K562 (cell line): ENCODE data around the gene E2F3. TPM values are rescaled to one million over a fixed set of nuclear protein-coding genes. Genes with fewer than 3 reads are reported as not detected.
"Not testable (repeated sequence)": the region's sequence is repeated elsewhere in the genome, so short reads cannot be mapped to it uniquely, and the experiment has no call there.

ENCODE experiments used
- ARID2 ChIP-seq: fragments of 450-650 bp; IDR thresholded peaks from 2 replicates; pipeline ENCODE4 v1.6.1; 2017; ENCODE audit warnings: antibody characterized with exemption, mild to moderate bottlenecking
- ATF1 ChIP-seq, 2 experiments: fragments of 450-650 bp in 1 of 2; IDR thresholded peaks; 2 replicates each; pipeline ENCODE4 v1.6.1; 2016; ENCODE audit warnings: missing compliant biosample characterization in 1 of 2, missing genetic modification characterization in 1 of 2
- DPF2 ChIP-seq: fragments of 450-650 bp; IDR thresholded peaks from 2 replicates; pipeline ENCODE4 v1.6.1; 2016
- EHMT2 ChIP-seq: fragments of 450-650 bp; IDR thresholded peaks from 2 replicates; pipeline ENCODE4 v1.6.1; 2018; ENCODE audit warnings: antibody characterized with exemption
- HDAC1 ChIP-seq, 2 experiments: fragments of 450-650 bp; IDR thresholded peaks; 2 replicates each; pipeline ENCODE4 v1.6.1; 2016 to 2017; ENCODE audit warnings: inconsistent platforms in 1 of 2, mild to moderate bottlenecking in 1 of 2, moderate library complexity in 1 of 2
- HDAC2 ChIP-seq: fragments of 450-650 bp; IDR thresholded peaks from 2 replicates; pipeline ENCODE4 v1.6.1; 2016; ENCODE audit warnings: mild to moderate bottlenecking
- NBN ChIP-seq: fragments of 450-650 bp; IDR thresholded peaks from 2 replicates; pipeline ENCODE4 v1.6.1; 2016; ENCODE audit warnings: low read depth, mild to moderate bottlenecking
- ZNF316 ChIP-seq: fragments of 450-650 bp; IDR thresholded peaks from 2 replicates; pipeline ENCODE4 v1.6.1; 2016
- ZNF384 ChIP-seq: IDR thresholded peaks from 2 replicates; pipeline ENCODE4 v1.6.1; 2012; ENCODE audit warnings: low read depth, low read length, improper control_type of control experiment
- polyA plus RNA-seq, 8 experiments: library from polyadenylated mRNA; depleted of rRNA in 4 of 8; stranded (reverse) in 5 of 8; unstranded in 3 of 8; fragments of >200 nt; fragmentation: Nextera tagmentation in 2 of 8; fragmentation: Illumina TruSeq in 1 of 8; extraction: Ambion mirVana in 2 of 8; extraction: Trizol in 1 of 8; gene quantifications; 2 replicates each; pipeline versions ENCODE4 v1.2.1 to v1.2.3, GENCODE V29; 2011 to 2014; ENCODE audit warnings: inconsistent platforms in 1 of 8, missing spikeins in 1 of 8
- total RNA-seq, 7 experiments: library from RNA; depleted of rRNA in 6 of 7; stranded (reverse); fragments of >200 nt in 6 of 7; fragmentation: Illumina TruSeq in 2 of 7; extraction: Trizol in 2 of 7; gene quantifications; 2 replicates each; pipeline versions ENCODE4 v1.2.1 to v1.2.3, GENCODE V29; 2011 to 2021; ENCODE audit warnings: low replicate concordance in 1 of 7
- TF ChIP-seq, protein P1 (sequence below), 2 experiments: fragments of 450-650 bp; formaldehyde crosslinking in 1 of 2; IDR thresholded peaks; 2 replicates each; pipeline versions ENCODE4 v1.4.0 to v1.6.1; 2014 to 2020; ENCODE audit warnings: mild to moderate bottlenecking in 2 of 2, borderline replicate concordance in 1 of 2, low read depth in 1 of 2
- TF ChIP-seq, protein P2 (sequence below): fragments of 450-650 bp; IDR thresholded peaks from 2 replicates; pipeline ENCODE4 v1.6.1; 2018; ENCODE audit not compliant: partially characterized antibody
- TF ChIP-seq, protein P3 (sequence below): fragments of 450-650 bp; formaldehyde crosslinking; IDR thresholded peaks from 2 replicates; pipeline ENCODE4 v1.4.0; 2020; ENCODE audit warnings: mild to moderate bottlenecking, moderate library complexity

Gene E2F3
- total and polyA plus RNA-seq, 9 of the 15 experiments (the other 6 are each of a cell fraction or from before 2014, with no cell fraction given), result 11.1 to 44.7 (median 27.2) TPM

DNA sequence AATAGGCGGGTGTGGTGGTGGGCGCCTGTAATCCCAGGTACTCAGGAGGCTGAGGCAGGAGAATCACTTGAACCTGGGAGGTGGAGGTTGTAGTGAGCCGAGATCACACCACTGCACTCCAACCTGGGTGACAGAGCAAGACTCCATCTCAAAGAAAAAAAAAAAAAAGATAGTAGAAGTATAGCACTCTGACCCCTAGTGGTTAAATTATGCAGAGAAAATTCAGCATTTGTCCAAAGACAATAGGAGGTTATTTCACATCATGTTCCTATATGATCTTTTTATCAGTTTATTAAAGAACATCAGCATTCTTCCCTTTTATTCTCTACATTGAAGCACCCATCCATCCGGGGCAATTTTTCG is 127.4 kb downstream of the E2F3 start (continued):
- TF ChIP-seq, protein P1, sequence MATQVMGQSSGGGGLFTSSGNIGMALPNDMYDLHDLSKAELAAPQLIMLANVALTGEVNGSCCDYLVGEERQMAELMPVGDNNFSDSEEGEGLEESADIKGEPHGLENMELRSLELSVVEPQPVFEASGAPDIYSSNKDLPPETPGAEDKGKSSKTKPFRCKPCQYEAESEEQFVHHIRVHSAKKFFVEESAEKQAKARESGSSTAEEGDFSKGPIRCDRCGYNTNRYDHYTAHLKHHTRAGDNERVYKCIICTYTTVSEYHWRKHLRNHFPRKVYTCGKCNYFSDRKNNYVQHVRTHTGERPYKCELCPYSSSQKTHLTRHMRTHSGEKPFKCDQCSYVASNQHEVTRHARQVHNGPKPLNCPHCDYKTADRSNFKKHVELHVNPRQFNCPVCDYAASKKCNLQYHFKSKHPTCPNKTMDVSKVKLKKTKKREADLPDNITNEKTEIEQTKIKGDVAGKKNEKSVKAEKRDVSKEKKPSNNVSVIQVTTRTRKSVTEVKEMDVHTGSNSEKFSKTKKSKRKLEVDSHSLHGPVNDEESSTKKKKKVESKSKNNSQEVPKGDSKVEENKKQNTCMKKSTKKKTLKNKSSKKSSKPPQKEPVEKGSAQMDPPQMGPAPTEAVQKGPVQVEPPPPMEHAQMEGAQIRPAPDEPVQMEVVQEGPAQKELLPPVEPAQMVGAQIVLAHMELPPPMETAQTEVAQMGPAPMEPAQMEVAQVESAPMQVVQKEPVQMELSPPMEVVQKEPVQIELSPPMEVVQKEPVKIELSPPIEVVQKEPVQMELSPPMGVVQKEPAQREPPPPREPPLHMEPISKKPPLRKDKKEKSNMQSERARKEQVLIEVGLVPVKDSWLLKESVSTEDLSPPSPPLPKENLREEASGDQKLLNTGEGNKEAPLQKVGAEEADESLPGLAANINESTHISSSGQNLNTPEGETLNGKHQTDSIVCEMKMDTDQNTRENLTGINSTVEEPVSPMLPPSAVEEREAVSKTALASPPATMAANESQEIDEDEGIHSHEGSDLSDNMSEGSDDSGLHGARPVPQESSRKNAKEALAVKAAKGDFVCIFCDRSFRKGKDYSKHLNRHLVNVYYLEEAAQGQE (IDR thresholded peaks at IDR 0.05; ENCODE audit: borderline replicate concordance), result peak; percentile 53; the same call in 1 of the 2 replicates
- TF ChIP-seq, protein P1 (CRISPR knock-in tag; IDR thresholded peaks at IDR 0.05; ENCODE audit: low read depth), result not testable (repeated sequence)
- TF ChIP-seq HDAC2 (0 out of 2 replicates have a peak, but pooled peaks have one; percentile 57), ATF1 (tag; IDR thresholded peaks at IDR 0.05) (peak; percentile 15; the same call in 1 of the 2 replicates), NBN (0 out of 2 replicates have a peak, but pooled peaks have one; percentile 49), DPF2 (peak; percentile 50; the same call in 1 of the 2 replicates), ZNF384 (peak; percentile 95), ZNF316 (peak; percentile 10; the same call in 1 of the 2 replicates), ARID2 (0 out of 2 replicates have a peak, but pooled peaks have one; percentile 9), HDAC1 (IDR thresholded peaks at IDR 0.05) (peak in 1 of 2 experiments; percentile 20; a peak in 1 of 4 replicates), EHMT2 (0 out of 2 replicates have a peak, but pooled peaks have one; percentile 31)
- not testable (repeated sequence) for TF ChIP-seq ATF1 (CRISPR knock-in tag; IDR thresholded peaks at IDR 0.05)
- TF ChIP-seq, protein P2, sequence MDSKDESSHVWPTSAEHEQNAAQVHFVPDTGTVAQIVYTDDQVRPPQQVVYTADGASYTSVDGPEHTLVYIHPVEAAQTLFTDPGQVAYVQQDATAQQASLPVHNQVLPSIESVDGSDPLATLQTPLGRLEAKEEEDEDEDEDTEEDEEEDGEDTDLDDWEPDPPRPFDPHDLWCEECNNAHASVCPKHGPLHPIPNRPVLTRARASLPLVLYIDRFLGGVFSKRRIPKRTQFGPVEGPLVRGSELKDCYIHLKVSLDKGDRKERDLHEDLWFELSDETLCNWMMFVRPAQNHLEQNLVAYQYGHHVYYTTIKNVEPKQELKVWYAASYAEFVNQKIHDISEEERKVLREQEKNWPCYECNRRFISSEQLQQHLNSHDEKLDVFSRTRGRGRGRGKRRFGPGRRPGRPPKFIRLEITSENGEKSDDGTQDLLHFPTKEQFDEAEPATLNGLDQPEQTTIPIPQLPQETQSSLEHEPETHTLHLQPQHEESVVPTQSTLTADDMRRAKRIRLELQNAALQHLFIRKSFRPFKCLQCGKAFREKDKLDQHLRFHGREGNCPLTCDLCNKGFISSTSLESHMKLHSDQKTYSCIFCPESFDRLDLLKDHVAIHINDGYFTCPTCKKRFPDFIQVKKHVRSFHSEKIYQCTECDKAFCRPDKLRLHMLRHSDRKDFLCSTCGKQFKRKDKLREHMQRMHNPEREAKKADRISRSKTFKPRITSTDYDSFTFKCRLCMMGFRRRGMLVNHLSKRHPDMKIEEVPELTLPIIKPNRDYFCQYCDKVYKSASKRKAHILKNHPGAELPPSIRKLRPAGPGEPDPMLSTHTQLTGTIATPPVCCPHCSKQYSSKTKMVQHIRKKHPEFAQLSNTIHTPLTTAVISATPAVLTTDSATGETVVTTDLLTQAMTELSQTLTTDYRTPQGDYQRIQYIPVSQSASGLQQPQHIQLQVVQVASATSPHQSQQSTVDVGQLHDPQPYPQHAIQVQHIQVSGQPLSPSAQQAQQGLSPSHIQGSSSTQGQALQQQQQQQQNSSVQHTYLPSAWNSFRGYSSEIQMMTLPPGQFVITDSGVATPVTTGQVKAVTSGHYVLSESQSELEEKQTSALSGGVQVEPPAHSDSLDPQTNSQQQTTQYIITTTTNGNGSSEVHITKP, result peak; percentile 58
- TF ChIP-seq, protein P3, sequence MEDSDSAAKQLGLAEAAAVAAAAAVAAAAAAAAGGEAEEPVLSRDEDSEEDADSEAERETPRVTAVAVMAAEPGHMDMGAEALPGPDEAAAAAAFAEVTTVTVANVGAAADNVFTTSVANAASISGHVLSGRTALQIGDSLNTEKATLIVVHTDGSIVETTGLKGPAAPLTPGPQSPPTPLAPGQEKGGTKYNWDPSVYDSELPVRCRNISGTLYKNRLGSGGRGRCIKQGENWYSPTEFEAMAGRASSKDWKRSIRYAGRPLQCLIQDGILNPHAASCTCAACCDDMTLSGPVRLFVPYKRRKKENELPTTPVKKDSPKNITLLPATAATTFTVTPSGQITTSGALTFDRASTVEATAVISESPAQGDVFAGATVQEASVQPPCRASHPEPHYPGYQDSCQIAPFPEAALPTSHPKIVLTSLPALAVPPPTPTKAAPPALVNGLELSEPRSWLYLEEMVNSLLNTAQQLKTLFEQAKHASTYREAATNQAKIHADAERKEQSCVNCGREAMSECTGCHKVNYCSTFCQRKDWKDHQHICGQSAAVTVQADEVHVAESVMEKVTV (CRISPR knock-in tag), result 0 out of 2 replicates have a peak, but pooled peaks have one; percentile 39
